Gastrocnemius medialis (tissue), 4 donors: Measurements from ENCODE around the gene RGS13. TPM values are rescaled to one million over a fixed set of nuclear protein-coding genes. Genes with fewer than 3 reads are reported as not detected.

Experiments used
- ATAC-seq, 2 donors: fragments of 150-250 bp; one replicate each; pipeline ENCODE4 v1.9.1; 2016
- DNase-seq, 2 donors: peaks; one replicate each; pipeline ENCODE4 v3.0.0-alpha.2; 2019
- H3K27ac ChIP-seq, 4 donors: fragments of 200-600 bp; sonication (generic); 1 replicate in 1 of 4; 2 replicates in 3 of 4; pipeline ENCODE4 v1.5.1; 2016 to 2018; ENCODE audit warnings: mild to moderate bottlenecking in 2 of 4, moderate library complexity in 1 of 4
- H3K27me3 ChIP-seq, 3 donors: fragments of 200-600 bp; sonication (generic) in 2 of 3; 1 replicate in 1 of 3; 2 replicates in 2 of 3; pipeline versions ENCODE4 v1.5.1 to v1.6.0; 2016 to 2019; ENCODE audit warnings: mild to moderate bottlenecking in 1 of 3, moderate library complexity in 1 of 3
- H3K36me3 ChIP-seq, 2 donors: fragments of 200-600 bp; sonication (generic) in 1 of 2; one replicate each; pipeline ENCODE4 v1.5.1; 2017 to 2018
- H3K4me1 ChIP-seq, 2 donors: fragments of 200-600 bp; sonication (generic) in 1 of 2; one replicate each; pipeline ENCODE4 v1.5.1; 2016 to 2017; ENCODE audit warnings: mild to moderate bottlenecking in 2 of 2
- H3K4me3 ChIP-seq, 4 donors: fragments of 200-600 bp; sonication (generic) in 3 of 4; 1 replicate in 1 of 4; 2 replicates in 3 of 4; pipeline ENCODE4 v1.5.1; 2016 to 2019; ENCODE audit warnings: mild to moderate bottlenecking in 2 of 4
- H3K9me3 ChIP-seq, 3 donors: fragments of 200-600 bp; sonication (generic) in 2 of 3; 1 replicate in 1 of 3; 2 replicates in 2 of 3; pipeline ENCODE4 v1.5.1; 2016 to 2019
- POLR2A ChIP-seq, 2 donors: fragments of 450-650 bp; IDR thresholded peaks; one replicate each; pipeline ENCODE4 v1.6.1; 2017; ENCODE audit warnings: antibody characterized with exemption in 2 of 2, mild to moderate bottlenecking in 2 of 2, moderate library complexity in 2 of 2
- in situ Hi-C, 4 donors: fragments of 200-750 bp; cut with MboI; loops; one replicate each; pipeline versions ENCODE4 v1.15.0 to v1.8.0; 2017; ENCODE audit warnings: low sequenced_read_pairs in 4 of 4
- intact Hi-C: fragments of 100-400 bp; cut with DNase I; formaldehyde crosslinking; loops from one replicate; pipeline ENCODE4 v1.15.1; 2023; ENCODE audit warnings: low total_unique reads
- total RNA-seq, 4 donors: library from RNA; depleted of rRNA; stranded (reverse); fragments of >200 nt; gene quantifications; one replicate each; pipeline versions ENCODE4 v1.1.0 to v1.2.3, GENCODE V29; 2016
- TF ChIP-seq, protein P1 (sequence below), 5 experiments: fragments of 450-650 bp in 3 of 5; fragments of 200-600 bp in 2 of 5; sonication (generic) in 2 of 5; IDR thresholded peaks in 4 of 5; conservative IDR thresholded peaks in 1 of 5; 1 replicate in 4 of 5; 2 replicates in 1 of 5; pipeline ENCODE4 v1.5.1; 2016 to 2019; ENCODE audit warnings: antibody characterized with exemption in 5 of 5, mild to moderate bottlenecking in 3 of 5, moderate library complexity in 3 of 5

RGS13 gene
- total RNA-seq, 4 donors from 2014 or later = not detected

DNA sequence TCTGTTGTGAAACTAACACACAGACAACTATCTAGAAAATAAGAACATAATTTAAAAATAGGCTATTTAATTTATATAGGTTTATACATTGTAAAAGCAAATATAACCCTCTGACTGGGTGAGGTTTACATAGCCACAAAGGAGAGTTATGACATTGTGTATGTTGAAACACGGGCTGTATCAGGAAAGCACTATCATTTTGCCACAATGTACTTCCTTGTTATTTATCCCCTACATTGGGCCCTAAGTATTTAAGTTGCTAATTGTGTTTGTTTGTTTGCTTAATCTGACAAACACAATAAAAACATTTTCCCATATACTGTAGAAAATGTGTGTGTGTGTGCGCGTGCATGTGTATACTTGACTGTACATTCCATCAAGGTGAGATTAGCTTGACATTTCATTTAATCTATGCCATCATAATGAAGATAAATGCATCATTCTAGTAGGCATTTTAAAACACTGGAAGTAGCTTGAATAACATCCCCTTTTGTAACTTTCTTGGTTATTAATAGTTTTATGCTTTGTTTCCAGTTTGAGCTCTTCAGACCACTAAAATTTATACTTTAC lies 72.1 kb downstream of the RGS13 start:
- intact Hi-C loops = no loop called here
- H3K4me1 ChIP-seq = no peaks in the 10 kb centered on the region
- H3K27ac ChIP-seq = no peak overlapping the region
- H3K4me3 ChIP-seq = no peak overlapping the region
- no peak for ATAC-seq
- TF ChIP-seq POLR2A (IDR thresholded peaks at IDR 0.05) = no peak
- TF ChIP-seq, protein P1, sequence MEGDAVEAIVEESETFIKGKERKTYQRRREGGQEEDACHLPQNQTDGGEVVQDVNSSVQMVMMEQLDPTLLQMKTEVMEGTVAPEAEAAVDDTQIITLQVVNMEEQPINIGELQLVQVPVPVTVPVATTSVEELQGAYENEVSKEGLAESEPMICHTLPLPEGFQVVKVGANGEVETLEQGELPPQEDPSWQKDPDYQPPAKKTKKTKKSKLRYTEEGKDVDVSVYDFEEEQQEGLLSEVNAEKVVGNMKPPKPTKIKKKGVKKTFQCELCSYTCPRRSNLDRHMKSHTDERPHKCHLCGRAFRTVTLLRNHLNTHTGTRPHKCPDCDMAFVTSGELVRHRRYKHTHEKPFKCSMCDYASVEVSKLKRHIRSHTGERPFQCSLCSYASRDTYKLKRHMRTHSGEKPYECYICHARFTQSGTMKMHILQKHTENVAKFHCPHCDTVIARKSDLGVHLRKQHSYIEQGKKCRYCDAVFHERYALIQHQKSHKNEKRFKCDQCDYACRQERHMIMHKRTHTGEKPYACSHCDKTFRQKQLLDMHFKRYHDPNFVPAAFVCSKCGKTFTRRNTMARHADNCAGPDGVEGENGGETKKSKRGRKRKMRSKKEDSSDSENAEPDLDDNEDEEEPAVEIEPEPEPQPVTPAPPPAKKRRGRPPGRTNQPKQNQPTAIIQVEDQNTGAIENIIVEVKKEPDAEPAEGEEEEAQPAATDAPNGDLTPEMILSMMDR (IDR thresholded peaks at IDR 0.05 in 4 of 5, conservative IDR thresholded peaks at IDR 0.05 in 1 of 5) = no peak
- in situ Hi-C loops = no loop called here
- no peaks in the 10 kb centered on the region for H3K27me3 ChIP-seq
- H3K36me3 ChIP-seq = no peaks in the 10 kb centered on the region
- DNase-seq = no peak
- no peaks in the 10 kb centered on the region for H3K9me3 ChIP-seq

DNA sequence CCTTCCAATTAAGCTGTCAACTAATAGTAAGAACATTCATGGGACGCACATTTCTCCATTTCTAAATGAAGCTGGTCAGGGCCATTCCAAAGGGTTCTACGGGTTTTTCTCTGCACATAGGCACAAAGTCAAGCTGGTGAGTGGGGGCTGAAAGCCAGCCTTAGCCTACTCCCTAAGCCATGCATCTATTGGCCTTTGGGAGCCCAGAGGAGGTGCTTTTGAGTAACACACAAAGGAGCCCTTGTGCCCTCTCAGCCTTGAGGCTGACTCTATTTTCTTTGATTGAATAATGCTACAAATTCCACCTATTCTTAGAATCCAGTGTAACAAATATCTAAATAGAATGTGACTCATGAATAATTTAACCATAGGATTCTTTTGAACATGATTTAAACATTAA lies 73.6 kb downstream of the RGS13 start:
- intact Hi-C loops (no loop called here), in situ Hi-C loops (no loop called here)
- DNase-seq (no peak), ATAC-seq (no peak)
- Histone ChIP-seq H3K27ac (no peak overlapping the region), H3K27me3 (no peaks in the 10 kb centered on the region), H3K4me3 (no peak overlapping the region), H3K4me1 (no peaks in the 10 kb centered on the region), H3K36me3 (no peaks in the 10 kb centered on the region), H3K9me3 (no peaks in the 10 kb centered on the region)
- no peak for TF ChIP-seq POLR2A (IDR thresholded peaks at IDR 0.05)
- TF ChIP-seq, protein P1 (IDR thresholded peaks at IDR 0.05 in 4 of 5, conservative IDR thresholded peaks at IDR 0.05 in 1 of 5) = no peak

Other genes with a start within 250 kb of the RGS13 start
- gene RGS1, start 60.4 kb upstream of the RGS13 start, total RNA-seq = 1 to 10 TPM; 1.0 to 4.9 (median 3.5) TPM
- 10 to 100 TPM in 1 of 4 donors, 1 to 10 TPM in 3; 1.2 to 14.6 (median 5.8) TPM for gene RGS2, start 172.9 kb downstream of the RGS13 start, total RNA-seq